Skeletal muscle tissue (tissue), 4 donors: ENCODE results near the gene RBBP4. TPM values are rescaled to one million over a fixed set of nuclear protein-coding genes. Genes with fewer than 3 reads are reported as not detected.
"Not testable (repeated sequence)": the region's sequence is repeated elsewhere in the genome, so short reads cannot be mapped to it uniquely, and the experiment has no call there.

Experiments
- H3K27ac ChIP-seq: one replicate; pipeline ENCODE4 v1.7.0; 2013; ENCODE audit warnings: mild to moderate bottlenecking, low read depth, low read length, inconsistent platforms
- H3K27me3 ChIP-seq, 3 donors: one replicate each; pipeline ENCODE4 v1.7.0; 2013; ENCODE audit warnings: low read length in 3 of 3; ENCODE audit not compliant: control insufficient read depth in 3 of 3, insufficient read depth in 3 of 3
- H3K36me3 ChIP-seq, 3 donors: one replicate each; pipeline ENCODE4 v1.7.0; 2013; ENCODE audit warnings: low read length in 3 of 3; ENCODE audit not compliant: control insufficient read depth in 3 of 3, insufficient read depth in 3 of 3
- H3K4me1 ChIP-seq, 3 donors: one replicate each; pipeline ENCODE4 v1.7.0; 2013; ENCODE audit warnings: low read length in 3 of 3, mild to moderate bottlenecking in 3 of 3; ENCODE audit not compliant: control insufficient read depth in 3 of 3, insufficient read depth in 3 of 3
- H3K4me3 ChIP-seq, 3 donors: one replicate each; pipeline ENCODE4 v1.7.0; 2013; ENCODE audit warnings: low read length in 3 of 3
- H3K9ac ChIP-seq, 3 donors: one replicate each; pipeline ENCODE4 v1.7.0; 2013; ENCODE audit warnings: low read length in 3 of 3, mild to moderate bottlenecking in 3 of 3, moderate library complexity in 2 of 3, low read depth in 1 of 3
- H3K9me3 ChIP-seq, 3 donors: one replicate each; pipeline ENCODE4 v1.7.0; 2013; ENCODE audit warnings: low read length in 3 of 3; ENCODE audit not compliant: control insufficient read depth in 3 of 3
- total RNA-seq: library from RNA; depleted of rRNA; stranded (reverse); fragments of >200 nt; gene quantifications from one replicate; pipeline ENCODE4 v1.2.3, GENCODE V29; 2014
- donor health status: Osteomylitis.

Gene RBBP4
- total RNA-seq, 1 donor from 2014 or later = 104 TPM

GRCh38 chr1:32639489-32640075 is 11.4 kb upstream of the RBBP4 start:
- Histone ChIP-seq H3K36me3 (peaks cover 0 to 2% (median 0%) of the 10 kb centered on the region in 3 donors), H3K27ac (no peak overlapping the region)

GRCh38 chr1:32642292-32642827 is 8.6 kb upstream of the RBBP4 start:
- H3K4me3 ChIP-seq, H3K27ac ChIP-seq, H3K4me1 ChIP-seq, H3K9me3 ChIP-seq, H3K9ac ChIP-seq, H3K36me3 ChIP-seq, H3K27me3 ChIP-seq: not testable (repeated sequence)

More at GRCh38 chr1:32639489-32640075, 11.4 kb upstream of the RBBP4 start:
- H3K9me3 ChIP-seq = no peaks in the 10 kb centered on the region
- H3K27me3 ChIP-seq = no peaks in the 10 kb centered on the region
- H3K4me3 ChIP-seq = no peak overlapping the region
- no peaks in the 10 kb centered on the region for H3K4me1 ChIP-seq
- H3K9ac ChIP-seq = no peak overlapping the region

GRCh38 chr1:32644426-32644825 is 6.6 kb upstream of the RBBP4 start:
- H3K9ac ChIP-seq = no peak overlapping the region
- H3K36me3 ChIP-seq = no peaks in the 10 kb centered on the region
- H3K27ac ChIP-seq = no peak overlapping the region
- no peak overlapping the region for H3K4me3 ChIP-seq
- no peaks in the 10 kb centered on the region for H3K9me3 ChIP-seq
- H3K27me3 ChIP-seq = no peaks in the 10 kb centered on the region
- peaks cover 5 to 11% (median 6%) of the 10 kb centered on the region in 3 donors for H3K4me1 ChIP-seq

- no peak overlapping the region for H3K27ac ChIP-seq
- H3K4me3 ChIP-seq = no peak overlapping the region
- peaks cover 15 to 27% (median 19%) of the 10 kb centered on the region in 3 donors for H3K4me1 ChIP-seq
- no peaks in the 10 kb centered on the region for H3K27me3 ChIP-seq
- H3K36me3 ChIP-seq = peaks cover 0 to 2% (median 0%) of the 10 kb centered on the region in 3 donors
- H3K9ac ChIP-seq = no peak overlapping the region
- no peaks in the 10 kb centered on the region for H3K9me3 ChIP-seq
These were observed 3.5 kb upstream of the RBBP4 start for GRCh38 chr1:32647308-32648134.

- Histone ChIP-seq H3K4me1 (peaks cover 19 to 34% (median 24%) of the 10 kb centered on the region in 3 donors), H3K9me3 (no peaks in the 10 kb centered on the region), H3K9ac (peak within 1 kb of the TSS; percentile 94 to 98 (median 97)), H3K4me3 (peak within 1 kb of the TSS; percentile 92 to 100 (median 92)), H3K36me3 (peaks cover 7 to 22% (median 15%) of the 10 kb centered on the region in 3 donors), H3K27me3 (no peaks in the 10 kb centered on the region), H3K27ac (peak within 1 kb of the TSS; percentile 100)
These were observed 708 bp upstream of the RBBP4 start, which contains the start of gene ZBTB8OS for GRCh38 chr1:32650248-32650751. ZBTB8OS (minus strand) TSS chr1:32650550; CDS start chr1:32650529, 21 bp downstream.

GRCh38 chr1:32651461-32652073 is 559 bp downstream of the RBBP4 start:
- Histone ChIP-seq H3K4me1 (peaks cover 19 to 28% (median 24%) of the 10 kb centered on the region in 3 donors), H3K4me3 (peak overlapping the region; percentile 87 to 92 (median 92)), H3K27me3 (no peaks in the 10 kb centered on the region), H3K36me3 (peaks cover 11 to 29% (median 21%) of the 10 kb centered on the region in 3 donors), H3K9me3 (no peaks in the 10 kb centered on the region), H3K9ac (peak overlapping the region; percentile 92 to 97 (median 94)), H3K27ac (peak overlapping the region; percentile 100)

- Histone ChIP-seq H3K27ac (no peak overlapping the region), H3K27me3 (no peaks in the 10 kb centered on the region), H3K4me3 (peak overlapping the region in 2 of 3 donors; percentile 87 to 92), H3K9ac (peak overlapping the region in 2 of 3 donors; percentile 92 to 94), H3K9me3 (no peaks in the 10 kb centered on the region), H3K4me1 (peaks cover 19 to 28% (median 24%) of the 10 kb centered on the region in 3 donors), H3K36me3 (peaks cover 14 to 36% (median 29%) of the 10 kb centered on the region in 3 donors)
These were observed 1.4 kb downstream of the RBBP4 start for GRCh38 chr1:32652244-32652962.

GRCh38 chr1:32659581-32659980 is 8.6 kb downstream of the RBBP4 start:
- peaks cover 22 to 56% (median 49%) of the 10 kb centered on the region in 3 donors for H3K36me3 ChIP-seq
- no peak overlapping the region for H3K9ac ChIP-seq

GRCh38 chr1:32665915-32666314 is 14.9 kb downstream of the RBBP4 start:
- H3K9me3 ChIP-seq = no peaks in the 10 kb centered on the region
- no peak overlapping the region for H3K27ac ChIP-seq
- no peaks in the 10 kb centered on the region for H3K4me1 ChIP-seq
- H3K27me3 ChIP-seq = no peaks in the 10 kb centered on the region
- H3K4me3 ChIP-seq = no peak overlapping the region
- H3K9ac ChIP-seq = no peak overlapping the region
- H3K36me3 ChIP-seq = peaks cover 12 to 53% (median 34%) of the 10 kb centered on the region in 3 donors

More at GRCh38 chr1:32659581-32659980, 8.6 kb downstream of the RBBP4 start:
- Histone ChIP-seq H3K9me3 (no peaks in the 10 kb centered on the region), H3K27ac (no peak overlapping the region), H3K27me3 (no peaks in the 10 kb centered on the region), H3K4me3 (no peak overlapping the region), H3K4me1 (peaks cover 0 to 2% (median 0%) of the 10 kb centered on the region in 3 donors)
